Measurements from ENCODE around the gene CISD1.
A peak's percentile ranks its signal among the peaks of the same experiment; 100 is the strongest.

Gene CISD1

GRCh38 chr10:58311026-58311425, 42.1 kb downstream of the CISD1 start:
- DNase-seq (ENCODE audit: low read depth): no peak

- no peak for DNase-seq (ENCODE audit: low read depth)
These were observed 47.9 kb downstream of the CISD1 start for GRCh38 chr10:58316874-58317273.

- no peak for DNase-seq (ENCODE audit: low read depth)
These were observed 49.4 kb downstream of the CISD1 start for GRCh38 chr10:58318346-58318745.

GRCh38 chr10:58319599-58319998, 50.6 kb downstream of the CISD1 start:
- peak; percentile 5 for DNase-seq (ENCODE audit: low read depth)

- no peak for DNase-seq (ENCODE audit: low read depth)
These were observed 51.5 kb downstream of the CISD1 start for GRCh38 chr10:58320351-58321049.

GRCh38 chr10:58322072-58322834, 53.3 kb downstream of the CISD1 start:
- peak; percentile 11 for DNase-seq (ENCODE audit: low read depth)

GRCh38 chr10:58322835-58323209, 53.9 kb downstream of the CISD1 start:
- DNase-seq (ENCODE audit: low read depth): no peak

GRCh38 chr10:58326967-58327381, 58.0 kb downstream of the CISD1 start:
- peak; percentile 78 for DNase-seq (ENCODE audit: low read depth)

- DNase-seq (ENCODE audit: low read depth): no peak
These were observed 59.3 kb downstream of the CISD1 start for GRCh38 chr10:58328233-58328632.

GRCh38 chr10:58330431-58330830, 61.5 kb downstream of the CISD1 start:
- DNase-seq (ENCODE audit: low read depth): no peak

GRCh38 chr10:58331646-58332045, 62.7 kb downstream of the CISD1 start:
- DNase-seq (ENCODE audit: low read depth): no peak

GRCh38 chr10:58334817-58335305, 65.9 kb downstream of the CISD1 start, which contains the start of gene UBE2D1:
Gene UBE2D1 (plus strand): TSS chr10:58335006. CDS start chr10:58335202, 196 bp downstream.
- peak; percentile 78 for DNase-seq (ENCODE audit: low read depth)

GRCh38 chr10:58335306-58336005, 66.5 kb downstream of the CISD1 start:
- DNase-seq (ENCODE audit: low read depth): peak; percentile 49

- no peak for DNase-seq (ENCODE audit: low read depth)
These were observed 67.3 kb downstream of the CISD1 start for GRCh38 chr10:58336242-58336641.

All from EH (cell line).